ENCODE measurements around the gene OBSCN. TPM values are rescaled to one million over a fixed set of nuclear protein-coding genes. Genes with fewer than 3 reads are reported as not detected.

OBSCN gene
- total and polyA plus RNA-seq, 2 of the 13 experiments (the other 11 are each of a cell fraction or from before 2014, with no cell fraction given), result 0.20 TPM

- Histone ChIP-seq H3K27ac (ENCODE audit: extremely low read length, insufficient read depth, low read length) (no peak overlapping the region), H3K4me1 (ENCODE audit: insufficient read depth, low read length) (peaks cover 31% of the 10 kb centered on the region), H3K36me3 (replicated peaks in 1 of 2; ENCODE audit: control insufficient read depth in 1 of 2, insufficient read depth in 2 of 2, low read length in 2 of 2) (no peaks in the 10 kb centered on the region), H2AFZ (ENCODE audit: low read length) (no peak overlapping the region), H3K79me2 (ENCODE audit: insufficient read depth, low read length) (no peaks in the 10 kb centered on the region), H3K27me3 (ENCODE audit: control insufficient read depth in 1 of 2, insufficient read depth in 2 of 2, low read length in 2 of 2) (peaks cover 0 to 18% of the 10 kb centered on the region in 2 experiments; a peak in 3 of 5 replicates), H3K4me2 (ENCODE audit: low read depth, low read length) (no peak overlapping the region), H3K4me3 (replicated peaks in 1 of 3; ENCODE audit: insufficient read depth in 1 of 3, low read depth in 2 of 3, low read length in 3 of 3) (no peak overlapping the region), H3K9ac (ENCODE audit: insufficient read depth, low read depth, low read length) (no peak overlapping the region), H3K9me3 (ENCODE audit: low read length) (no peaks in the 10 kb centered on the region), H4K20me1 (ENCODE audit: insufficient read depth, low read length) (no peaks in the 10 kb centered on the region)
- POLR2A ChIA-PET, result no interaction called here
- ATAC-seq, result no peak
- 56% methylated on average over 5 of the region's 5 CpGs for WGBS (ENCODE audit: low lambda C conversion rate)
- intact Hi-C loops (cut with micrococcal nuclease; ENCODE audit: unreplicated experiment) (no loop called here), in situ Hi-C loops (cut with HindIII; ENCODE audit: extremely low pct_ligation_motif_present, low pct_unique_long_range_greater_than_20kb) (no loop called here)
- CTCF ChIA-PET (ENCODE audit: low intra/inter-chr PET ratio, low total read pairs), result no interaction called here
- TF ChIP-seq KDM1A (CRISPR knock-in tag; IDR thresholded peaks at IDR 0.05), result no peak
- TF ChIP-seq POLR2AphosphoS5 (IDR thresholded peaks at IDR 0.05; ENCODE audit: low read depth, low read length), result no peak
- TF ChIP-seq ZNF609 (CRISPR knock-in tag; IDR thresholded peaks at IDR 0.05; ENCODE audit: borderline replicate concordance), result no peak
- no peak for TF ChIP-seq FOSL2 (CRISPR knock-in tag; IDR thresholded peaks at IDR 0.05)
- no peak for TF ChIP-seq TRIM22 (IDR thresholded peaks at IDR 0.05)
- no peak for TF ChIP-seq SOX6 (IDR thresholded peaks at IDR 0.05)
- no peak for TF ChIP-seq SOX6 (CRISPR knock-in tag; IDR thresholded peaks at IDR 0.05)
- TF ChIP-seq U2AF1 (optimal IDR thresholded peaks at IDR 0.05; ENCODE audit: low read depth, low read length), result no peak
- no peak for TF ChIP-seq DBP (CRISPR knock-in tag; IDR thresholded peaks at IDR 0.05; ENCODE audit: not compliant biosample characterization)
- no peak for TF ChIP-seq ZNF775 (CRISPR knock-in tag; IDR thresholded peaks at IDR 0.05; ENCODE audit: borderline replicate concordance)
- DNase-seq (ENCODE audit: low spot score), result no peak
- BruUV-seq (replicated peaks), result no TSS peak
- no peak for FAIRE-seq
These were observed 218.8 kb downstream of the OBSCN start for GRCh38 chr1:228426518-228427175.
